Natural killer cell treated with Interleukin-12 subunit alpha and Interleukin-12 subunit beta and Interleukin-15 and Interleukin-18, amount 100 ng/mL, for 72 hours (primary cell): ENCODE measurements around the gene RASSF5. TPM values are rescaled to one million over a fixed set of nuclear protein-coding genes. Genes with fewer than 3 reads are reported as not detected.

ENCODE experiments used
- ATAC-seq, 2 donors: fragments of 150-1000 bp; cut with Tn5 transposase in 1 of 2; sonication (Bioruptor Pico), chemical (Tn5 transposase) in 1 of 2; 2 replicates each; pipeline ENCODE4 v1.10.0; 2021
- DNase-seq: peaks from one replicate; pipeline ENCODE4 v3.0.0; 2022; ENCODE audit warnings: low spot score
- H3K27ac Mint-ChIP-seq, 2 donors: 1 replicate in 1 of 2; 2 replicates in 1 of 2; pipeline ENCODE4 v1.8.0; 2022; ENCODE audit warnings: mixed read lengths in 2 of 2, mild to moderate bottlenecking in 1 of 2, moderate library complexity in 1 of 2
- H3K27me3 Mint-ChIP-seq, 2 donors: 1 replicate in 1 of 2; 2 replicates in 1 of 2; pipeline ENCODE4 v1.8.0; 2022; ENCODE audit warnings: mixed read lengths in 2 of 2
- H3K36me3 Mint-ChIP-seq: one replicate; pipeline ENCODE4 v1.8.0; 2022; ENCODE audit warnings: mixed read lengths
- H3K4me1 Mint-ChIP-seq, 2 donors: 1 replicate in 1 of 2; 2 replicates in 1 of 2; pipeline ENCODE4 v1.8.0; 2022; ENCODE audit warnings: low read depth in 2 of 2, mixed read lengths in 2 of 2, mild to moderate bottlenecking in 1 of 2
- H3K4me3 Mint-ChIP-seq: one replicate; pipeline ENCODE4 v1.8.0; 2022; ENCODE audit warnings: mixed read lengths
- H3K9me3 Mint-ChIP-seq: 2 replicates; pipeline ENCODE4 v1.8.0; 2022; ENCODE audit warnings: mixed read lengths
- total RNA-seq, 2 donors: library from RNA; stranded (reverse); gene quantifications; one replicate each; pipeline ENCODE4 v1.2.3, GENCODE V29; 2022

The RASSF5 gene
- total RNA-seq, 2 donors from 2014 or later, result 178 to 260 TPM

- DNase-seq (peak; percentile 96), ATAC-seq (peak; percentile 90 to 91)
- Mint-ChIP-seq H3K27me3 (no peaks in the 10 kb centered on the region), H3K4me1 (peaks cover 79 to 82% of the 10 kb centered on the region in 2 donors), H3K27ac (peak overlapping the region; percentile 99 to 100), H3K36me3 (peaks cover 9% of the 10 kb centered on the region), H3K9me3 (peaks cover 2% of the 10 kb centered on the region), H3K4me3 (peak overlapping the region; percentile 98)
Observed at GRCh38 chr1:206556750-206557635, 49.7 kb downstream of the RASSF5 start.

- ATAC-seq, result peak in 1 of 2 donors; percentile 1
- peaks cover 15% of the 10 kb centered on the region for H3K36me3 Mint-ChIP-seq
- no peak for DNase-seq
- H3K27ac Mint-ChIP-seq, result peak overlapping the region; percentile 99 to 100
- H3K27me3 Mint-ChIP-seq, result no peaks in the 10 kb centered on the region
- H3K4me3 Mint-ChIP-seq, result peak overlapping the region; percentile 98
- H3K9me3 Mint-ChIP-seq, result no peaks in the 10 kb centered on the region
- H3K4me1 Mint-ChIP-seq, result peaks cover 80 to 82% of the 10 kb centered on the region in 2 donors
Observed at GRCh38 chr1:206557636-206558473, 50.5 kb downstream of the RASSF5 start.

DNA sequence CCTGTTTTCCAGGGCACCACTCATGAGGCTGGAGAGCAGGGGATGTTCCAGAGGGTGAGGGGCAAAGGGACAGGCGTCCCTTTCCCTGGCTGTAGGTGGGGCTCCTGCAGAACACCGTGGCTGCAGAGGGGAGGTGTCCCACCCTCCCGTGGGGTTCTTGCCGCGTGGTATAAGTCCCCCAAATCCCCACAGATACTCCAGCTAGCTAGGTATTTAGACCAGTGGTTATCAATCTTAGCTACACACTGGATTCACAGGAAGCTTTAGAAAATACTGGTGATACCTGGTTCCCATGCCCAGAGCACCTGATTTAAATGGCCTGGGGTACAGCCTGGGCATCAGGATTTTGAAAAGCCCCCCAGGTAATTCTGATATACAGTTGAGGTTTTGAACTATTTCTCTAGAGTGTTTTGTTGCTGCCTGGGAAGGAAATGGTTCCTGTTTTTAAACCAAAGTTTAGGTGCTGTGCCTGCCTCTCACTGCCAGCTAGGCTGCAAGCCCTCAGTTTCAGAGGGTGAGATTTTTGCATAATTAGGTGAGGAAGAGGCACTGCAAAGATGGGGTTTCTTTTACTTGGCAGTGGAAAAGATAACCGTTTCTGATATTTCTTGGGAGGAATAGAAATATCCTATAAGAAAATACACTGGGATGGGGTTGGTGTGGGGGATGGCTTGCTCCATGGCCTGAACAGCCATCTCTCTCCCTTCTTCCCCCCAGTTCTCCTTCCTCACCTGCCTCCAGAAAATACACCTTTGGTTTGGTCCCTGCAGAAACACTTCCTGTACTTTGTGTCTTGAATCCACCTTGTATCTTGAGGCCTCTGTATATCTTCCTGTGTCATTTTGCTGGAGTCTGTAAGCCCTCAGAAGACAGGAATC, 51.7 kb downstream of the RASSF5 start:
- Mint-ChIP-seq H3K36me3 (peaks cover 17% of the 10 kb centered on the region), H3K4me3 (peak overlapping the region; percentile 98), H3K4me1 (peaks cover 82 to 85% of the 10 kb centered on the region in 2 donors), H3K27ac (peak overlapping the region; percentile 99 to 100), H3K27me3 (no peaks in the 10 kb centered on the region), H3K9me3 (no peaks in the 10 kb centered on the region)
- no peak for ATAC-seq
- DNase-seq, result no peak

DNA sequence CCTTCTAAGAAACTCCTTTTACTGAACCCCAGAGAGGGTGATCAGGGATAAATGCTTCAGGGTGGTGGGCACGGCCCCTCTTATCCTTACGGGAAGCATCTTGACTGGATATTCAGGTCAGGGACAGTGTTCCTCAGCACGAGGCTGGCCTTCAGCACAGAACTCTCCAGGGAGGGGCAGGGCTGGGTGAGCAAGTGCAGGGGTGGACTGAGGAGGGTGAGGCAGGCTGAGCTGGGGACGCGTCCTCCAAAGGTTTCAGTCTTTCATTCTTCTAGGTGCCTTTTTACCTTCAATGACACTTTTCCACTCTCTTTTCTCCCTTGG, 52.3 kb downstream of the RASSF5 start:
- Mint-ChIP-seq H3K9me3 (no peaks in the 10 kb centered on the region), H3K4me1 (peaks cover 82 to 85% of the 10 kb centered on the region in 2 donors), H3K4me3 (peak overlapping the region; percentile 98), H3K27me3 (no peaks in the 10 kb centered on the region), H3K27ac (peak overlapping the region; percentile 99 to 100), H3K36me3 (peaks cover 23% of the 10 kb centered on the region)
- ATAC-seq, result no peak
- DNase-seq, result no peak

DNA sequence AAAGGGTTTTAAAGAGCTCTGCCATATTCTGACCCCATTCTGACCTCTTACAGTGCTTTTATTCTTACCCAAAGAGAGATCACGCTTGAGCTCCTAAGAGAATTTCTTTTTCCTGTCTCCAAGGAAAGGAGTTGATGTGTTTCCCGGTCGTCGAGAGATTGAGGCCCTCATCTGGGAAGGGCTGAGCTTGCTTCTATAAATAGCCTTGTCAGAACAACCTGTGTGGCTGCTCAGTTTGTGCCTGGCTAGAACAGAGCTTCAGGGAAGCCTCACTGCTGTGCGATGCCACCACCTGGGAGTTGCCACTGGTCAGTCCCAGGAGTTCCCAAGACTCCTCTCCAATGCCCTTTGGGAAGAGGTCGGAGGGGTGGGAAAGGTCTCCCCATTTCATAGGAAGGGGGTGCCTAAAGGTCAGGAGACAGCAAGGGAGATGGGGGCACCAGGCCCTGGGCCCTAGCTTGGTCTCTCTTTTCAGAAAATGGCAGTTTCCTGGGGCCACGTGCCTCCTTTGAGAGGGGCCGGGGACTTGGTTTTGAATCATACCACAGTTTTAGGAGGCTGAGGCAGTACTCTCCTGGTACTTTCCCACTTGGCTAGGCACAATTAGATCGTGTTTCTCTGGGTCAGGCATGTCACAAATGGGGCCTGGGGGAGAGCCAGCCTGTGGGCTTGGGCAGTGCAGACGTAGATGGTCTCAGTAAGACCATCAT, 52.8 kb downstream of the RASSF5 start:
- Mint-ChIP-seq H3K4me1 (peaks cover 82 to 85% of the 10 kb centered on the region in 2 donors), H3K4me3 (peak overlapping the region; percentile 98), H3K9me3 (no peaks in the 10 kb centered on the region), H3K27me3 (no peaks in the 10 kb centered on the region), H3K36me3 (peaks cover 27% of the 10 kb centered on the region), H3K27ac (peak overlapping the region; percentile 99 to 100)
- DNase-seq (no peak), ATAC-seq (no peak)

GRCh38 chr1:206563367-206564207, 56.3 kb downstream of the RASSF5 start:
- Mint-ChIP-seq H3K27ac (peak overlapping the region; percentile 99 to 100), H3K27me3 (no peaks in the 10 kb centered on the region), H3K36me3 (peaks cover 22% of the 10 kb centered on the region), H3K4me1 (peaks cover 94 to 95% of the 10 kb centered on the region in 2 donors), H3K9me3 (no peaks in the 10 kb centered on the region), H3K4me3 (peak overlapping the region; percentile 84)
- DNase-seq (no peak), ATAC-seq (no peak)

- Mint-ChIP-seq H3K27ac (peak overlapping the region; percentile 99 to 100), H3K36me3 (peaks cover 22% of the 10 kb centered on the region), H3K27me3 (no peaks in the 10 kb centered on the region), H3K4me3 (peak overlapping the region; percentile 84), H3K9me3 (no peaks in the 10 kb centered on the region), H3K4me1 (peaks cover 89 to 95% of the 10 kb centered on the region in 2 donors)
- DNase-seq (no peak), ATAC-seq (no peak)
Observed at GRCh38 chr1:206565995-206566394, 58.7 kb downstream of the RASSF5 start.

DNA sequence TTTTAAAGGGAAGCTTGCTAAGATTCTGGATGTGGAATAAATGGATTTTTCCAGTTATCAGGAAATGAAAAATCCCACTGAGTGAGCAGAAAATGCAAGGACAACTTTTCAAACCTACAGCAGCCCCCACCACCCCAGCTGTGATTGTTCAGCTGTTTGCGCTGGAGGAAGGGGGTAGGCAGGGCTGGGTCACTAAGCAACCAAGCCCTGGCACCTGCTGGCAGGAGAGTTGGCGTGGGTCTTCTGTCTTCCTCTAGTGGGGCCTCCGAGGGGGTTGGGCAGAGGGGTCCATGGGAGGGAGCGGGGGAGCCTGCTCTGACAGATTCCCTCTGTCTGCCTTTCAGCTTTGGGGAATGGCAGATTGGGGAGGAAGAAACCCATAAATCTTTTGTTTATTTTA, 59.7 kb downstream of the RASSF5 start:
- Mint-ChIP-seq H3K4me3 (peak overlapping the region; percentile 84), H3K36me3 (peaks cover 28% of the 10 kb centered on the region), H3K27ac (peak overlapping the region; percentile 99 to 100), H3K27me3 (no peaks in the 10 kb centered on the region), H3K4me1 (peaks cover 89 to 96% of the 10 kb centered on the region in 2 donors), H3K9me3 (no peaks in the 10 kb centered on the region)
- ATAC-seq, result no peak
- DNase-seq, result no peak

- Mint-ChIP-seq H3K9me3 (no peaks in the 10 kb centered on the region), H3K27ac (peak overlapping the region; percentile 99 to 100), H3K27me3 (no peaks in the 10 kb centered on the region), H3K36me3 (peaks cover 28% of the 10 kb centered on the region), H3K4me1 (peaks cover 88 to 96% of the 10 kb centered on the region in 2 donors), H3K4me3 (peak overlapping the region; percentile 84)
- DNase-seq (no peak), ATAC-seq (peak; percentile 79 to 82)
Observed at GRCh38 chr1:206568256-206568655, 60.9 kb downstream of the RASSF5 start.

- H3K4me1 Mint-ChIP-seq, result peaks cover 88 to 96% of the 10 kb centered on the region in 2 donors
- H3K4me3 Mint-ChIP-seq, result peak overlapping the region; percentile 84
- no peaks in the 10 kb centered on the region for H3K9me3 Mint-ChIP-seq
- H3K27me3 Mint-ChIP-seq, result no peaks in the 10 kb centered on the region
- H3K36me3 Mint-ChIP-seq, result peaks cover 33% of the 10 kb centered on the region
- H3K27ac Mint-ChIP-seq, result peak overlapping the region; percentile 99 to 100
- ATAC-seq (no peak), DNase-seq (no peak)
Observed at GRCh38 chr1:206568779-206569352, 61.5 kb downstream of the RASSF5 start.

- H3K27me3 Mint-ChIP-seq, result no peaks in the 10 kb centered on the region
- DNase-seq (peak; percentile 15), ATAC-seq (no peak)
- H3K4me3 Mint-ChIP-seq, result no peak overlapping the region
- peaks cover 88 to 96% of the 10 kb centered on the region in 2 donors for H3K4me1 Mint-ChIP-seq
- no peaks in the 10 kb centered on the region for H3K9me3 Mint-ChIP-seq
- H3K27ac Mint-ChIP-seq, result peak overlapping the region; percentile 99 to 100
- H3K36me3 Mint-ChIP-seq, result peaks cover 26% of the 10 kb centered on the region
Observed at GRCh38 chr1:206569556-206569955, 62.2 kb downstream of the RASSF5 start.

DNA sequence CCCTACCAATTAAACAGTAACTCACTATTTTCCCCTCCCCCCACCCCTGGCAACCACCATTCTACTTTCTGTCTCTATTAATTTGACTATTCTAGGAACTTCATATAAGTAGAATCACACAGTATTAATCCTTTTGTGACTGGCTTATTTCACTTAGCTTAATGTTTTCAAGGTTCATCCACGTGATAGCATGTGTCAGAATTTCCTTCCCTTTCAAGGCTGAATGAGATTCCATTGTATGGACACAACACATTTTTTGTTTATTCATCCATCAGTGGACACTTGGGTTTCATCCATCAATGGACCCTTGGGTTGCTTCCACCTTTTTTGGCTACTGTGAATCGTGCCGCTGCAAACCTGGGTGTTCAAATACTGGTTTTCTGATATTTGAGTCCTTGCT, 63.2 kb downstream of the RASSF5 start:
- Mint-ChIP-seq H3K4me1 (peaks cover 86 to 94% of the 10 kb centered on the region in 2 donors), H3K9me3 (no peaks in the 10 kb centered on the region), H3K36me3 (peaks cover 17% of the 10 kb centered on the region), H3K4me3 (peak overlapping the region; percentile 15), H3K27me3 (no peaks in the 10 kb centered on the region), H3K27ac (peak overlapping the region; percentile 99 to 100)
- DNase-seq, result no peak
- no peak for ATAC-seq
